Esophagus squamous epithelium (tissue), 5 donors: ENCODE measurements around the gene VWA8. TPM values are rescaled to one million over a fixed set of nuclear protein-coding genes. Genes with fewer than 3 reads are reported as not detected.

Source experiments
- DNase-seq: peaks from one replicate; lab custom pipeline; 2025; lab: John Stamatoyannopoulos, UW
- H3K27ac ChIP-seq, 4 donors: fragments of 200-600 bp; sonication (generic); one replicate each; pipeline ENCODE4 v1.5.1; 2016 to 2019; ENCODE audit warnings: mild to moderate bottlenecking in 1 of 4
- H3K27me3 ChIP-seq, 4 donors: fragments of 200-600 bp; sonication (generic); 1 replicate in 3 of 4; 2 replicates in 1 of 4; pipeline versions ENCODE4 v1.5.1 to v1.6.0; 2017 to 2021; ENCODE audit warnings: antibody characterized with exemption in 1 of 4
- H3K36me3 ChIP-seq, 3 donors: fragments of 200-600 bp; sonication (generic); one replicate each; pipeline ENCODE4 v1.5.1; 2016 to 2019
- H3K4me1 ChIP-seq, 3 donors: fragments of 200-600 bp; sonication (generic); one replicate each; pipeline ENCODE4 v1.5.1; 2017 to 2019
- H3K4me3 ChIP-seq, 4 donors: fragments of 200-600 bp; sonication (generic); 1 replicate in 3 of 4; 2 replicates in 1 of 4; pipeline ENCODE4 v1.5.1; 2016 to 2019; ENCODE audit warnings: mild to moderate bottlenecking in 2 of 4, moderate library complexity in 1 of 4
- H3K9me3 ChIP-seq, 3 donors: fragments of 200-600 bp; sonication (generic); one replicate each; pipeline ENCODE4 v1.5.1; 2016 to 2019
- CTCF ChIP-seq, 6 experiments: fragments of 450-650 bp in 4 of 6; fragments of 200-600 bp in 2 of 6; sonication (generic) in 2 of 6; IDR thresholded peaks; one replicate each; pipeline ENCODE4 v1.5.1; 2016 to 2019; ENCODE audit warnings: antibody characterized with exemption in 6 of 6, mild to moderate bottlenecking in 4 of 6, moderate library complexity in 4 of 6
- POLR2A ChIP-seq, 4 donors: fragments of 450-650 bp; IDR thresholded peaks; one replicate each; pipeline ENCODE4 v1.6.1; 2017; ENCODE audit warnings: antibody characterized with exemption in 4 of 4, mild to moderate bottlenecking in 4 of 4, moderate library complexity in 3 of 4
- WGBS, 2 donors: methylation state at CpG; one replicate each; pipeline ENCODE4 v1.1.5; 2018; 5-methylcytosine and 5-hydroxymethylcytosine counted together
- intact Hi-C: fragments of 100-400 bp; cut with DNase I; formaldehyde crosslinking; loops from one replicate; pipeline ENCODE4 v1.15.0; 2022
- total RNA-seq, 4 donors: library from RNA; depleted of rRNA; stranded (reverse); fragments of >200 nt; gene quantifications; one replicate each; pipeline ENCODE4 v1.1.0, GENCODE V29; 2016
- donor health status: DM: yes; HTN: yes; CAD: no.

The VWA8 gene
- total RNA-seq, 4 donors from 2014 or later: 10.5 to 23.7 (median 17.3) TPM

GRCh38 chr13:41645331-41645730, 315.6 kb downstream of the VWA8 start:
- 51 to 62% methylated on average over 4 of the region's 4 CpGs for WGBS, 2 donors
- H3K9me3 ChIP-seq: no peaks in the 10 kb centered on the region
- intact Hi-C loops: no loop called here
- H3K4me1 ChIP-seq: peaks cover 0 to 23% (median 4%) of the 10 kb centered on the region in 3 donors
- DNase-seq: no peak
- no peaks in the 10 kb centered on the region for H3K27me3 ChIP-seq
- H3K36me3 ChIP-seq: no peaks in the 10 kb centered on the region
- peak overlapping the region in 3 of 4 donors; percentile 4 to 36 (median 30) for H3K27ac ChIP-seq
- TF ChIP-seq POLR2A (IDR thresholded peaks at IDR 0.05): no peak
- TF ChIP-seq CTCF (IDR thresholded peaks at IDR 0.05): no peak
- H3K4me3 ChIP-seq: no peak overlapping the region

GRCh38 chr13:41644742-41645141, 316.2 kb downstream of the VWA8 start:
- no peak for DNase-seq
- H3K4me1 ChIP-seq: peaks cover 0 to 23% (median 4%) of the 10 kb centered on the region in 3 donors
- TF ChIP-seq POLR2A (IDR thresholded peaks at IDR 0.05) (no peak), CTCF (IDR thresholded peaks at IDR 0.05) (no peak)
- H3K36me3 ChIP-seq: no peaks in the 10 kb centered on the region
- no peaks in the 10 kb centered on the region for H3K9me3 ChIP-seq
- peak overlapping the region in 3 of 4 donors; percentile 4 to 30 (median 22) for H3K27ac ChIP-seq
- no peaks in the 10 kb centered on the region for H3K27me3 ChIP-seq
- intact Hi-C loops: no loop called here
- 67 to 83% methylated on average over 1 of the region's 1 CpG for WGBS, 2 donors
- H3K4me3 ChIP-seq: no peak overlapping the region

GRCh38 chr13:41643507-41643906, 317.4 kb downstream of the VWA8 start:
- TF ChIP-seq CTCF (IDR thresholded peaks at IDR 0.05): no peak
- no peak for TF ChIP-seq POLR2A (IDR thresholded peaks at IDR 0.05)
- no peak overlapping the region for H3K27ac ChIP-seq
- intact Hi-C loops: no loop called here
- no peaks in the 10 kb centered on the region for H3K9me3 ChIP-seq
- H3K4me1 ChIP-seq: peaks cover 0 to 20% (median 4%) of the 10 kb centered on the region in 3 donors
- DNase-seq: no peak
- H3K27me3 ChIP-seq: no peaks in the 10 kb centered on the region
- H3K36me3 ChIP-seq: no peaks in the 10 kb centered on the region
- H3K4me3 ChIP-seq: no peak overlapping the region
- WGBS, 2 donors: 83 to 98% methylated on average over 4 of the region's 4 CpGs

- no peaks in the 10 kb centered on the region for H3K27me3 ChIP-seq
- H3K27ac ChIP-seq: no peak overlapping the region
- no peaks in the 10 kb centered on the region for H3K36me3 ChIP-seq
- no peaks in the 10 kb centered on the region for H3K9me3 ChIP-seq
- intact Hi-C loops: no loop called here
- no peak for DNase-seq
- TF ChIP-seq POLR2A (IDR thresholded peaks at IDR 0.05): no peak
- TF ChIP-seq CTCF (IDR thresholded peaks at IDR 0.05): no peak
- peaks cover 0 to 15% (median 4%) of the 10 kb centered on the region in 3 donors for H3K4me1 ChIP-seq
- no peak overlapping the region for H3K4me3 ChIP-seq
- 94 to 100% methylated on average over 4 of the region's 4 CpGs for WGBS, 2 donors
These were observed 318.9 kb downstream of the VWA8 start for GRCh38 chr13:41641961-41642360.

GRCh38 chr13:41641429-41641828, 319.5 kb downstream of the VWA8 start:
- Histone ChIP-seq H3K9me3 (no peaks in the 10 kb centered on the region), H3K27ac (no peak overlapping the region), H3K4me1 (peaks cover 0 to 15% (median 4%) of the 10 kb centered on the region in 3 donors), H3K27me3 (no peaks in the 10 kb centered on the region), H3K36me3 (no peaks in the 10 kb centered on the region), H3K4me3 (no peak overlapping the region)
- TF ChIP-seq CTCF (IDR thresholded peaks at IDR 0.05) (no peak), POLR2A (IDR thresholded peaks at IDR 0.05) (no peak)
- intact Hi-C loops: no loop called here
- WGBS, 2 donors: 73 to 100% methylated on average over 1 of the region's 1 CpG
- no peak for DNase-seq
